ENCODE measurements around the gene SLC6A13.

The SLC6A13 gene

DNA sequence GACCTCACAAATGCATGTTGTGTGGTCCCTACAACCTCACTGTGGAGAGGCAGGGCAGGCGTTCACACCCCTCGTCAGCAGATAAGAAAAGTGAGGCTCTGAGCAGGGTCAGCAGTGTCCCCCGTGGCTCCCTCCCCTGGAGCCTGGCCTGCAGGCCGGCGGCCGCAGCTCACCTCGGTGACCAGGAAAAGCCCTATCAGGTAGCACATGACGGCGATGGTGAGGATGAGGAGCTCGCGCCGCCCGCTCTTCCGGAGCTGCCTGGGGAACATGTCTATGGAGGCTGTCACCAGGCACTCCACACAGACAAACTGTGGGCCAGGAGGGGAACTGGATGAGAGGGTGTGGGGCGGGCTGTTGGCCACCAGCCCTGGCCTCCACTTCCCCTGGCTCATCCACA, 66.7 kb downstream of the SLC6A13 start:
- TF ChIP-seq, protein P1, sequence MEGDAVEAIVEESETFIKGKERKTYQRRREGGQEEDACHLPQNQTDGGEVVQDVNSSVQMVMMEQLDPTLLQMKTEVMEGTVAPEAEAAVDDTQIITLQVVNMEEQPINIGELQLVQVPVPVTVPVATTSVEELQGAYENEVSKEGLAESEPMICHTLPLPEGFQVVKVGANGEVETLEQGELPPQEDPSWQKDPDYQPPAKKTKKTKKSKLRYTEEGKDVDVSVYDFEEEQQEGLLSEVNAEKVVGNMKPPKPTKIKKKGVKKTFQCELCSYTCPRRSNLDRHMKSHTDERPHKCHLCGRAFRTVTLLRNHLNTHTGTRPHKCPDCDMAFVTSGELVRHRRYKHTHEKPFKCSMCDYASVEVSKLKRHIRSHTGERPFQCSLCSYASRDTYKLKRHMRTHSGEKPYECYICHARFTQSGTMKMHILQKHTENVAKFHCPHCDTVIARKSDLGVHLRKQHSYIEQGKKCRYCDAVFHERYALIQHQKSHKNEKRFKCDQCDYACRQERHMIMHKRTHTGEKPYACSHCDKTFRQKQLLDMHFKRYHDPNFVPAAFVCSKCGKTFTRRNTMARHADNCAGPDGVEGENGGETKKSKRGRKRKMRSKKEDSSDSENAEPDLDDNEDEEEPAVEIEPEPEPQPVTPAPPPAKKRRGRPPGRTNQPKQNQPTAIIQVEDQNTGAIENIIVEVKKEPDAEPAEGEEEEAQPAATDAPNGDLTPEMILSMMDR (IDR thresholded peaks at IDR 0.05) = no peak

DNA sequence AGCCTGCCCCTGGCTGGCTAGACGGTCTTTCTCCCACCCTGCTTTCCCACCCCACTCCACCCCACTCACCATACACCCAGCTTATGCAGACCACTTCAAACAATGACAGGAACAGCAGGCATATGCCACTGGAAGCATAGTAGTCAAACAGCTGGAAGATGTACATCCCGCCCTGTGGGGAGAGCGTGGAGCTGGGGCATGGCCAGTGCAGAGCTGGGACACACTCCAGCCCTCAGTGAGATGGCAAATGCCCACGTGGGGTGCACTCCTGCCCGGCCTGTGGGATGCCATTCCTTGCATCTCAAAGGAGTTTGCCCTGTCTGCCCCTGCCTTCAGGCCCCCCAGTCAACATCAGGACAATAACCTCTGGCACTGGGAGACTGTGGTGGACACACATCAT, 67.5 kb downstream of the SLC6A13 start:
- TF ChIP-seq, protein P1 (IDR thresholded peaks at IDR 0.05) = no peak

DNA sequence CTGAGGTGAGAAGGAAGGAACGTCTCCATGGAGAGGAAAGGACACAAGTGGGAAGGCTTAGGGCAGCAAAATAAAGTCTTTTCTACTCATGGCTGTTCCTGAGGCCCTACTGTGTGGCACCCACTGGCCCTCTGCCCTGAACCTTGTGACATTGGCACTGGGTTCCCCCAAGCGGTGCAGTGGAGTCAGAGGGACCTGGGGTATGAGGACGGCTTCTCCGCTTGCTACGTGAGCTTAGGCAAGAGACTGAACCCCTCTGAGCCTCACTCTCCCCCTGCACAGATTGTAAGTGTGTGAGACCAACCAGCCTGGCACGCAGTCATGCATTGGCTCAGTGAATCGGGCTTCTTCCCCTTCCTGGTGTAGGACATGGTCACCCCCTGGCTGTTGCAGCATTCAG, 68.4 kb downstream of the SLC6A13 start:
- TF ChIP-seq, protein P1 (IDR thresholded peaks at IDR 0.05) = no peak

DNA sequence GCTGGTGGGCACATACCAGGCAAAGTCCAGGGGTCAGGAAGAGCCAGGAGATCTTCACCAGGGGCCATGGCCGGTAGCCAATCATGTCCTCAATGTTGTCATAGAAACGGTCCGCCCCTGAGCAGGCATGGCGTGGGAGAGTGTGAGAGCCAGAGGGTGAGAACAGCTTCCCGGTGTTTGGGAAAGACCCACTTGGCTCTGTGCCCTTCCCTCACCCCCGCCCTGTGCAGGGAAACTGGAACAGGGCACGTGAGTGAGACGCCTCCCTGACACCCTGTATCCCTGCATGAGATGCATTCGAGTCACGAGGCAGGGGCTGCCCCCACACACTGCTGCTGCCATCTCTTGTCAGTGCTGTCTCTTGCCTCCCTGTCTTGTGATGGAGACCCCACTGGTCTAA, 69.4 kb downstream of the SLC6A13 start:
- TF ChIP-seq, protein P1 (IDR thresholded peaks at IDR 0.05) = no peak

DNA sequence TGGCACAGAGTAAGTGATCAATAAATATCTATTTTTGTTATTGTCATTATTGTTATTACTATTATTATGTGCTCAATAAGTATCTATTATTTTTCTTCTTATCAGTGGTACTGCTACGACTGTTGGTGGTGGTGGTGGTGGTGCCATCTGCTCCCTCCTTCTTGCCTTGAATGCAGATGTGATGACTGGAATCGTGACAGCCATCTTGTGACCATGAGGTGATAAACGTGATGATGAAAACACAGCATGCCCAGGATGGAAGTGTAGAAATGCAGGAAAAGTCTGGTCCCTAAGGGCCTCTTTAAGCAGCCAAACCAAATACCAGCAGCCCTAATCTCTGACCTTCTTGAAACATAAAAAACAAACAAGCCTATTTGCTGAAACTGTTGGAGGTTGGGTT, 71.1 kb downstream of the SLC6A13 start:
- TF ChIP-seq, protein P1 (IDR thresholded peaks at IDR 0.05) = no peak

DNA sequence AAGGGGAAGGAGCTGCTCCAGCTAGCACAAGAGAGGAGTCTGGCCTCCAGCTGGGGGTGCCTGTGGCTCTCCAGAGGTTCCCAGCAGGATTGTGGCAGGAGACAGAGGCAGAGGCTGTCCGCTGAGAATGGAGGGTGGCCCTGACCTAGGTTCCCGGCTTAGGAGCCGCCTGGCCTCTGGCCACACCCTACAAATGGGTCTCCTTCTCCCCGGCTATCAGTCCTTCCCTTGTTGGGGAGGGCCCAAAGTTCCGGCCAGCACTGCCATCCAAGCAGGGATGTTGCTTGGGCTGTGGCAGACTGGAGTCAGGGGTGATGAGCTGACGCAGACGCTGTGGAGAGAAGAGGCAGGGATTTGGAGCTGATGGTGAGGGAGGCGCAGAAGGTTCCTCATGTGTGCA, 71.8 kb downstream of the SLC6A13 start:
- TF ChIP-seq, protein P1 (IDR thresholded peaks at IDR 0.05) = no peak

DNA sequence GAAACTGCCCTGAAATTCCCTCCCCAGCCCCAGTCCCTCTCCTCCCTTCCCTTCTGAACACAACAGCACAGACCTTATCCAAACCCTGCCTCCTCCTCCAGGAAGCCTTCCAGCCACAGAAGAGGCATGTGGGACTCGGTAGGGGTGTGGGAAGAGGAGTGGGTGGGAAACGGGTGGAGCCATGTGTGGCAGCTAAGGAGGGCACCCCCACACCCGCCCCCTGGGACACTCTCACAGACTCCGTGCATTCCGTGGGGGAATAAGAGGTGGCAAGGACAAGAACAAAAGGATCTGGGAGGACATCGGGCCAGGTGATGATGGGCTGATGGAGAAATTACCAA, 73.0 kb downstream of the SLC6A13 start:
- TF ChIP-seq, protein P1 (IDR thresholded peaks at IDR 0.05) = no peak

DNA sequence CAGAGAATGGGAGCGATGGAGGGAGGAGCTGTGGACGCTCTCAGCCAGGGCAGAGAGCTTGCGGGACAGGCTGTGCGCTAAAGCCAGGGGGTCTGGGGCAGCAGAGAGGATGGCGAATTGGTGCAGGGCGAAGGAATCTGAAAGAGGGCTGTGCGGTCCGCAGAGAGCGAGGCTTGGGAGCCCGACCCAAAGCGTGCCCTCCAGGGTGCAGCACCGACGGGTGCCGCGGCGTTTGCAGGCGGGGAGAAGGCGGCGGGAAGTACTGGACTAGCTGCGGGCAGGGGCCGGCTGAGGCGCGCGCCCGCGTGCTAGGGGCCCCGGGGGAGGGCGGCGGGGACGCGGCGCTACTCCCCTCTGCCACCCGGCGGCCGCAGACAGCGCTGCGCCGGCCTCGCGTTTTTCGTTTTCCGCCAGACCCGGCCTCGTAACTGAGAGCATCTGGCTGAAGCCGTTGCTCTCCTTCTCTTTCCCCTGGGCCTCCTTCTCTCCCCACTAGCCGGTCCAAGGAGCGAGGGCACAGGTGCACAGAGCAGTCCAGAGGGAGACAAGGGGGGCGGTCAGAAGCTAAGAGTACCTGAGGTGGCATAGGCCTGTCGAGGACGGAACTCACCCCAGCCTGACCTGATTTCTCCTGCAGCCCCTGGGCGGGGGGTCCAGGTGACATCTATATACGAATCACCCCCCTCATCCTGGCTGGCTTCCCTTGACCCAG, 73.6 kb downstream of the SLC6A13 start:
- TF ChIP-seq, protein P1 (IDR thresholded peaks at IDR 0.05) = peak; percentile 76

Measured in LNCAP (cell line).